Measurements from ENCODE around the gene GJB6. TPM values are rescaled to one million over a fixed set of nuclear protein-coding genes. Genes with fewer than 3 reads are reported as not detected.

The GJB6 gene
- not detected in 2 replicates for total RNA-seq

GRCh38 chr13:20231839-20232555, at the start of gene GJB6:
Gene GJB6, minus strand, starts transcription at chr13:20232319. Its CDS starts 8,839 bp downstream, at chr13:20223480.

GRCh38 chr13:20192836-20193161, 39.3 kb downstream of the GJB6 start, which contains the start of gene GJB2:
Gene GJB2, minus strand, starts transcription at chr13:20192938. Its CDS starts 3,357 bp downstream, at chr13:20189581.

Other genes starting within 250 kb of the GJB6 start
- gene GJA3, start 71.3 kb downstream of the GJB6 start, total RNA-seq = under 0.01 and 0.55 TPM in 2 replicates
- gene GJB2, start 39.4 kb downstream of the GJB6 start, total RNA-seq = under 0.01 and 0.28 TPM in 2 replicates

Measured in smooth muscle cell of the umbilical artery (primary cell).